NCI-H82 treated with DMSO at 0.1 percent for 48 hours (cell line): ENCODE measurements around the gene IL12RB2.
"Not testable (repeated sequence)": the region's sequence is repeated elsewhere in the genome, so short reads cannot be mapped to it uniquely, and the experiment has no call there.

Source experiments
- DNase-seq: peaks from one replicate; lab custom pipeline; 2025; ENCODE audit not compliant: unreplicated experiment; lab: John Stamatoyannopoulos, UW

The IL12RB2 gene

DNA sequence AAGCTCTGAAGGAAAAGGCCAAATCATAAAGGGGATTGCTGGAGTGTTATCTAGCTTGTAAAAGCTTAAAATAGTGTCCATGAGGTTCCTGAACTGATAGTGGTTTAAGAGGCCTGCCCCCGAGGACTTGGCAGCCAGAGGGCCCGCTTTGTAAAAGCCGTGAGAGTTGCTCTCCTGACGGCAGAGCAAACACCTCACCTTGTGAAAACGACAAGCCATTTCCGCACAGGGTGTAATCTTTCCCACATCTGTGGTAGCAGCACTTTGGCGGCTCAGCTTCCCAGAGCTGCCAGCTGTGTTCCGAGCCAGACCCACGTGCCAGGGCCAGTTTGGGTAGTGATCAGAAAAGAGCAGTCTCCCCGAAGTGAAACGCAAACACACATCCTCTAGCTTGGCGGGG is 85.6 kb downstream of the IL12RB2 start:
- no peak for DNase-seq

- no peak for DNase-seq
Measured at GRCh38 chr1:67393737-67394136, 86.1 kb downstream of the IL12RB2 start.

GRCh38 chr1:67394548-67394947 is 86.9 kb downstream of the IL12RB2 start:
- DNase-seq = no peak

- no peak for DNase-seq
Measured at GRCh38 chr1:67399199-67399993, 91.7 kb downstream of the IL12RB2 start.

DNA sequence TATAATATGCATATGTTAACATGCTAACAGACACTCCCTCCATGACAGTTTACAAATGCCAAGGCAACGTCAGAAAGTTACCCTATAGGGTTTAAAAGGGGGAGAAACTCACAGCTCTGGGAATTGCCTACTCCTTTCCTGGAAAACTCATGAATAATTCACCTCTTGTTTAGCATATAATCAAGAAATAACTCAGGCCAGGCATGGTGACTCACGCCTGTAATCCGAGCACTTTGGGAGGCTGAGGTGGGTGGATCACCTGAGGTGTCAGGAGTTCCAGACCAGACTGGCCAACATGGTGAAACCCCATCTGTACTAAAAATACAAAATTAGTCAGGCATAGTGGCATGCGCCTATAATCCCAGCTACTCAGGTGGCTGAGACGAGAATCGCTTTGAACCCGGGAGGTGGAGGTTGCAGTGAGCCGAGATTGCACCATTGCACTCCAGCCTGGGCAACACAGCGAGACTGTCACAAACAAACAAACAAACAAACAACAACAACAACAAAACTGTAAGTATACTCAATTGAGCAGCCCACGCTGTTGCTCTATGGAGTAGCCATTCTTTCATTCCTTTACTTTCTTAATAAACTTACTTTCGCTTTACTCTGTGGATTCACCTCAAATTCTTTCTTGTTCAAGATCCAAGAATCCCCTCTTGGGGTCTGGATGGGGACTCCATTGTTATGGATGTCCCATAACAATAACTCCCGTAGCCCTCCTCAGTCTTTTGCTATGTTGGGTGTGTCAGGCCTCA is 92.5 kb downstream of the IL12RB2 start:
- not testable (repeated sequence) for DNase-seq

DNA sequence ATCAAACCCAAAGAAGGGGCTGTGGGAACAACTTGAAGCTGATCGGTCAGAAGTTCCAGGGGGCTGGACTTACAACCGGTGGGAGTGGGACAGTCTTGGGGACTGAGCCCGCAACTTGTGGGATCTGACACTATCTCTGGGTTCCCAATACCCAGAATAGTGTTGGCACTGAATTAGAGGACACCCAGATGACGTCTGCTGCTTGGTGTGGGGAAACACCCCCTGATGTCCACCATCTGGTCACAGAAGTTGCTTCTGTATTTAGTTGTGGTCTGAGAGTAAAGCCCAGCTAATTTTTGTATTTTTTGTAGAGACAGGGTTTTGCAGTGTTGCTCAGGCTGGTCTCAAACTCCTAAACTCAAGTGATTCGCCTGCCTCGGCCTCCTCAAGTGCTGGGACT is 93.8 kb downstream of the IL12RB2 start:
- DNase-seq = no peak

DNA sequence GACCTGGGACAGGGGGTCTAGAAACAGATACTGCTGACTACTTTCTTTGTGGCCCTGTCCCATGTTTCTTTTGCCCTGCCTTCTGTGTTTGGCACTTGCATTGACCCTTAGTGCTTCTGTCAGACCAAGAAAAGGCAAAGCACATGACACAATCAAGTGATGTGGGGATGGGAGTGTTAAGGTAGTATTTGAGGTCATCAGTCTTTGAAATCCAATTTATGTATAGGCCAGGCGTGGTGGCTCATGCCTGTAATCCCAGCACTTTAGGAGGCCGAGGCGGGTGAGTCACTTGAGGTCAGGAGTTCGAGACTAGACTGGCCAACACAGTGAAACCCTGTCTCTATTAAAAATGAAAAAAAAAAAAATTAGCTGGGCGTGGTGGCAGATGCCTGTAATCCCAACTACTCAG is 96.5 kb downstream of the IL12RB2 start:
- DNase-seq = peak; percentile 48

- peak; percentile 24 for DNase-seq
Measured at GRCh38 chr1:67405473-67406245, 98.0 kb downstream of the IL12RB2 start.

- DNase-seq = no peak
Measured at GRCh38 chr1:67407498-67407897, 99.8 kb downstream of the IL12RB2 start.

- DNase-seq = no peak
Measured at GRCh38 chr1:67408148-67408547, 100.5 kb downstream of the IL12RB2 start.

GRCh38 chr1:67413101-67413500 is 105.4 kb downstream of the IL12RB2 start:
- not testable (repeated sequence) for DNase-seq

GRCh38 chr1:67414574-67414973 is 106.9 kb downstream of the IL12RB2 start:
- no peak for DNase-seq

- DNase-seq = no peak
Measured at GRCh38 chr1:67415041-67415440, 107.4 kb downstream of the IL12RB2 start.

DNA sequence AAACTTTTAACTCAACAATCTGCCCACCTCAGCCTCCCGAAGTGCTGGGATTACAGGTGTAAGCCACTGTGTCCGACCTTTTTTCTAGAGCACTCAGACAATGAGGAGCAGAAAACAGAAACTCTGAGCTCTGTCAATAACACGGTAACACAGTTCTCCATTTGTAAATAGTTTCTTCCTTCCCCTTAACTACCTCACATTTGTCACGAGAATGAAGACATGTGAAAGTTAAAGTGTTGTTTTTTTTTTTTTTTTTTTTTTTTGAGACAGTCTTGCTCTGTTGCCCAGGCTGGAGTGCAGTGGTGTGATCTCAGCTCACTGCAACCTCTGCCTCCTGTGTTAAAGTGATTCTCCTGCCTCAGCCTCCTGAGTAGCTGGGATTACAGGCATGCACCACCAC is 110.1 kb downstream of the IL12RB2 start:
- not testable (repeated sequence) for DNase-seq

GRCh38 chr1:67418839-67419586 is 111.3 kb downstream of the IL12RB2 start:
- no peak for DNase-seq

DNA sequence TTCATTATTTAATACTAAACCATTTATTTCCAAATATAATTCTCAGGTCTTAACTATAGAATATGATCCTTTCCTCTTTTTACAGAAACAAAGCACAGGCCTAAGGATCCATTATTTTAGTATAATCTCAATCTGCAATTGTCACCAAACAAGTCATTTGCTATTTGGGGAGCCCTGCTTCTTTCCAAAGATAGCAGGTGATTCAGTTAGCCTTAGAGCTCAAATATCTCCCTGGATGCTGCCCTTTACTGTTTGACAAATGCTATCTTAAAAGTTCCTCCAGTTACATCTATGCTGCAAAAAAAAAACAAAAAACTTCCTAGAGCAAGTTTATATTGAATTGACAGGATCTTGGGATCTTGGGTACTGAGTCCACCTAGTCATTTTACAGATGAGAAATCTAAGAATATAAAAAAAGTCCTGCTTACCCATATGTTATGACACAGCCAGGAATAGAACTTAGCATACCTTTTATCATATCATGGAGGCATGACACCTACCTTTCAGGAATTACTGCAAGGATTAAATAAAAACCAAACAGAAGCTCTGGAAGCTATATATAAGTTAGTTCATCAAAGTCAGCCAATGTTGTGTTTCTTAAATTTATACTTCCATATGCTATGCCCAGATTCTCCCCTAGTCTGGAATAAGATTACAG is 113.3 kb downstream of the IL12RB2 start:
- no peak for DNase-seq

GRCh38 chr1:67427465-67427864 is 119.8 kb downstream of the IL12RB2 start:
- no peak for DNase-seq

- no peak for DNase-seq
Measured at GRCh38 chr1:67427947-67428346, 120.3 kb downstream of the IL12RB2 start.

DNA sequence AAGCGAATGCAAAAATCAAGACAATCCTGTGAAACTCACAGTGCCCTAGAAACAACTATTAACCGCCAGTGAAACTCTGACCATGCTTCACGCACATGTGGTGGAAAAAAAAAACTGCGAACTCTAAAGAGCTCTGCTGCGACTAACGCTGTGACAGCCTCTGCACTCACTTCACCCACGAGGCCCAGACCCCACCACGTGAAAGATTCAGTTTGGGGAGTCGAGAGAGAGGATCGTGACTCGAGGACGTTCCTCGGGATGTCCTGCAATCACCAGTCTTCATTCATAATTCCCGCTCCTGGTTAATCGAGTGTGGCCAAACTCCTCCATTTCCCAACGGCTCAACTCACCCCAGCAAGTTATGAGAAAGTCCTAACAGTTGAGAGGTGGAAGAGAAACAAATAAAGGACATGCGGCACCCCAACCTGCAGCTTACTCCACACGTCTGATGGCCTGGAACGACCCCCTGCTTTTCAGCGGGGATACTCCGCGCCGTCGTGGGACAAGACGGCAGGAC is 121.4 kb downstream of the IL12RB2 start:
- DNase-seq = no peak
